Measurements from ENCODE around the gene C6. TPM values are rescaled to one million over a fixed set of nuclear protein-coding genes. Genes with fewer than 3 reads are reported as not detected.
"Not testable (repeated sequence)": the region's sequence is repeated elsewhere in the genome, so short reads cannot be mapped to it uniquely, and the experiment has no call there.

The C6 gene
- total RNA-seq, 1 donor from 2014 or later, result 89.5 TPM

- Histone ChIP-seq H3K4me3 (no peak overlapping the region), H3K36me3 (no peaks in the 10 kb centered on the region), H3K9me3 (replicated peaks) (no peaks in the 10 kb centered on the region), H3K27me3 (ENCODE audit: low read depth) (no peaks in the 10 kb centered on the region), H3K4me1 (peaks cover 28% of the 10 kb centered on the region), H3K27ac (replicated peaks) (no peak overlapping the region)
- no peak for DNase-seq
- intact Hi-C loops (cut with micrococcal nuclease), result loop anchor here (10.0 kb wide), 1 partner anchor 286 kb away; the partner anchor contains the start of gene C7
- TF ChIP-seq, protein P1, sequence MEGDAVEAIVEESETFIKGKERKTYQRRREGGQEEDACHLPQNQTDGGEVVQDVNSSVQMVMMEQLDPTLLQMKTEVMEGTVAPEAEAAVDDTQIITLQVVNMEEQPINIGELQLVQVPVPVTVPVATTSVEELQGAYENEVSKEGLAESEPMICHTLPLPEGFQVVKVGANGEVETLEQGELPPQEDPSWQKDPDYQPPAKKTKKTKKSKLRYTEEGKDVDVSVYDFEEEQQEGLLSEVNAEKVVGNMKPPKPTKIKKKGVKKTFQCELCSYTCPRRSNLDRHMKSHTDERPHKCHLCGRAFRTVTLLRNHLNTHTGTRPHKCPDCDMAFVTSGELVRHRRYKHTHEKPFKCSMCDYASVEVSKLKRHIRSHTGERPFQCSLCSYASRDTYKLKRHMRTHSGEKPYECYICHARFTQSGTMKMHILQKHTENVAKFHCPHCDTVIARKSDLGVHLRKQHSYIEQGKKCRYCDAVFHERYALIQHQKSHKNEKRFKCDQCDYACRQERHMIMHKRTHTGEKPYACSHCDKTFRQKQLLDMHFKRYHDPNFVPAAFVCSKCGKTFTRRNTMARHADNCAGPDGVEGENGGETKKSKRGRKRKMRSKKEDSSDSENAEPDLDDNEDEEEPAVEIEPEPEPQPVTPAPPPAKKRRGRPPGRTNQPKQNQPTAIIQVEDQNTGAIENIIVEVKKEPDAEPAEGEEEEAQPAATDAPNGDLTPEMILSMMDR (IDR thresholded peaks at IDR 0.05; ENCODE audit: borderline replicate concordance), result no peak
These were observed 22.1 kb downstream of the C6 start for GRCh38 chr5:41191249-41191648.

DNA sequence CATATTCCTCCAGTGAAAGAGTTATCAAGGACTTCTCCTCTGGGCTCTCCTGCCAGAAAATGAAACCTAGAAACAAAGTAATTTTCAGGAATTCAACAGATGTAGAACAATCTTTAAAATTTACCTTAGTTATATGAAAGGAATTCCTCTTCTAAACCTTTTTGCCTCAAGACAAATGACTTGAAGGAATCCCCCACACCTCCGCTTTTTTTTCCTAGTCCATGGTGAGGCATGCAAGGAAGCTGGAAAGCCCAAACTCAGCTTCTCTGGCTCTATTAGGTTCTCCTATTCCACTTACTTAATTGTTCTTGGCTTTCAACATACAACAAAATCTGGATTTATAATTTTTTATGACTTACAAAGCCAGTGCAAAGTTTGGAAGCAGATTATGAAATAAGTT is 27.2 kb downstream of the C6 start:
- intact Hi-C loops (cut with micrococcal nuclease), result no loop called here
- TF ChIP-seq, protein P1 (IDR thresholded peaks at IDR 0.05; ENCODE audit: borderline replicate concordance), result no peak
- peak overlapping the region; percentile 56 for H3K27ac ChIP-seq (replicated peaks)

DNA sequence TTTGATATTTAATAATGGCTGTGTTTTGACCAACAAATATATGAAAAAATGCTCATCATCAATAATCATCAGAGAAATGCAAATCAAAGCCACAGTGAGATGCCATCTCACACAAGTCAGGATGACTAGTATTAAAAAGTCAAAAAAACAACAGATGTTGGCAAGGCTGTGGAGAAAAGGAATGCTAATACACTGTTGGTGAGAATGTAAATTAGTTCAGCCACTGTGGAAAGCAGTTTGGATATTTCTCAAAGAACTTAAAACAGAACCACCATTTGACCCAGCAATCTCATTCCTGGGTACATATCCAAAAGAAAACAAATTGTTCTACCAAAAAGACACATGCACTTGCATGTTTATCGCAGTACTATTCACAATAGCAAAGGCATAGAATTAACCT is 30.0 kb downstream of the C6 start:
- peak overlapping the region; percentile 38 for H3K27ac ChIP-seq (replicated peaks)

More for the DNA sequence above, 27.2 kb downstream of the C6 start:
- H3K36me3 ChIP-seq, result no peaks in the 10 kb centered on the region
- H3K4me3 ChIP-seq, result peak overlapping the region; percentile 24
- DNase-seq, result no peak
- no peaks in the 10 kb centered on the region for H3K9me3 ChIP-seq (replicated peaks)
- peaks cover 25% of the 10 kb centered on the region for H3K4me1 ChIP-seq
- no peaks in the 10 kb centered on the region for H3K27me3 ChIP-seq (ENCODE audit: low read depth)

GRCh38 chr5:41182666-41183065 is 30.7 kb downstream of the C6 start:
- DNase-seq, result no peak
- Histone ChIP-seq H3K4me3 (no peak overlapping the region), H3K9me3 (replicated peaks) (no peaks in the 10 kb centered on the region), H3K36me3 (no peaks in the 10 kb centered on the region), H3K27ac (replicated peaks) (peak overlapping the region; percentile 28), H3K27me3 (ENCODE audit: low read depth) (no peaks in the 10 kb centered on the region), H3K4me1 (peaks cover 27% of the 10 kb centered on the region)
- intact Hi-C loops (cut with micrococcal nuclease), result no loop called here
- TF ChIP-seq, protein P1 (IDR thresholded peaks at IDR 0.05; ENCODE audit: borderline replicate concordance), result no peak

More for the DNA sequence above, 30.0 kb downstream of the C6 start:
- DNase-seq; H3K4me3 ChIP-seq; intact Hi-C loops (cut with micrococcal nuclease); H3K9me3 ChIP-seq (replicated peaks); H3K27me3 ChIP-seq (ENCODE audit: low read depth); H3K36me3 ChIP-seq: not testable (repeated sequence)
- H3K4me1 ChIP-seq, result peaks cover 26% of the 10 kb centered on the region

- no peak for DNase-seq
- Histone ChIP-seq H3K9me3 (replicated peaks) (no peaks in the 10 kb centered on the region), H3K36me3 (no peaks in the 10 kb centered on the region), H3K4me1 (peaks cover 33% of the 10 kb centered on the region), H3K27me3 (ENCODE audit: low read depth) (no peaks in the 10 kb centered on the region), H3K4me3 (no peak overlapping the region), H3K27ac (replicated peaks) (peak overlapping the region; percentile 28)
- intact Hi-C loops (cut with micrococcal nuclease), result no loop called here
- TF ChIP-seq, protein P1 (IDR thresholded peaks at IDR 0.05; ENCODE audit: borderline replicate concordance), result no peak
These were observed 31.4 kb downstream of the C6 start for GRCh38 chr5:41181691-41182564.

- no peaks in the 10 kb centered on the region for H3K27me3 ChIP-seq (ENCODE audit: low read depth)
These were observed 36.4 kb downstream of the C6 start for GRCh38 chr5:41176952-41177351.

More at GRCh38 chr5:41176952-41177351, 36.4 kb downstream of the C6 start:
- peaks cover 23% of the 10 kb centered on the region for H3K4me1 ChIP-seq
- peaks cover 14% of the 10 kb centered on the region for H3K36me3 ChIP-seq
- no peak for DNase-seq
- TF ChIP-seq, protein P1 (IDR thresholded peaks at IDR 0.05; ENCODE audit: borderline replicate concordance), result no peak
- no peaks in the 10 kb centered on the region for H3K9me3 ChIP-seq (replicated peaks)
- H3K27ac ChIP-seq (replicated peaks), result peak overlapping the region; percentile 13
- H3K4me3 ChIP-seq, result no peak overlapping the region
- intact Hi-C loops (cut with micrococcal nuclease), result no loop called here
